DOHH2 (cell line): ENCODE data around the gene EML1.
A peak's percentile ranks its signal among the peaks of the same experiment; 100 is the strongest.

Experiments used
- CTCF ChIP-seq: fragments of 200-600 bp; sonication (generic); IDR thresholded peaks from one replicate; pipeline ENCODE4 v1.5.1; 2014; ENCODE audit warnings: antibody characterized with exemption, mild to moderate bottlenecking, low read depth, low read length; ENCODE audit not compliant: poor library complexity, severe bottlenecking
- EZH2phosphoT487 ChIP-seq: fragments of 200-600 bp; sonication (generic); IDR thresholded peaks from 2 replicates; pipeline ENCODE4 v1.6.1; 2017; ENCODE audit warnings: borderline replicate concordance, mild to moderate bottlenecking, antibody characterized with exemption, low read length, moderate library complexity, mixed read lengths

GRCh38 chr14:99749142-99749541 is 44.1 kb upstream of the EML1 start:
- TF ChIP-seq EZH2phosphoT487 (no peak), CTCF (peak; percentile 29)
